ENCODE measurements around the gene NEDD9.
A peak's percentile ranks its signal among the peaks of the same experiment; 100 is the strongest.

NEDD9 gene

GRCh38 chr6:11224252-11224965 lies 8.1 kb downstream of the NEDD9 start:
- no peak overlapping the region for H3K4me3 ChIP-seq (replicated peaks in 1 of 2; ENCODE audit: low read depth in 2 of 2, low read length in 2 of 2)
- DNase-seq (ENCODE audit: low read depth in 2 of 2): peak in 1 of 2 donors; percentile 76
- no peak for TF ChIP-seq CTCF (IDR thresholded peaks at IDR 0.05; ENCODE audit: low read depth, low read length)

- TF ChIP-seq CTCF (IDR thresholded peaks at IDR 0.05; ENCODE audit: low read depth, low read length): no peak
- peak in 1 of 2 donors; percentile 52 for DNase-seq (ENCODE audit: low read depth in 2 of 2)
- H3K4me3 ChIP-seq (replicated peaks in 1 of 2; ENCODE audit: low read depth in 2 of 2, low read length in 2 of 2): no peak overlapping the region
Measured at GRCh38 chr6:11223286-11223864, 9.1 kb downstream of the NEDD9 start.

- peak in 1 of 2 donors; percentile 20 for DNase-seq (ENCODE audit: low read depth in 2 of 2)
- no peak for TF ChIP-seq CTCF (IDR thresholded peaks at IDR 0.05; ENCODE audit: low read depth, low read length)
- H3K4me3 ChIP-seq (replicated peaks in 1 of 2; ENCODE audit: low read depth in 2 of 2, low read length in 2 of 2): no peak overlapping the region
Measured at GRCh38 chr6:11222385-11223277, 9.8 kb downstream of the NEDD9 start.

- TF ChIP-seq CTCF (IDR thresholded peaks at IDR 0.05; ENCODE audit: low read depth, low read length): no peak
- H3K4me3 ChIP-seq (replicated peaks in 1 of 2; ENCODE audit: low read depth in 2 of 2, low read length in 2 of 2): no peak overlapping the region
- no peak for DNase-seq (ENCODE audit: low read depth in 2 of 2)
Measured at GRCh38 chr6:11221623-11222384, 10.7 kb downstream of the NEDD9 start.

- no peak for DNase-seq (ENCODE audit: low read depth in 2 of 2)
- H3K4me3 ChIP-seq (replicated peaks in 1 of 2; ENCODE audit: low read depth in 2 of 2, low read length in 2 of 2): no peak overlapping the region
- no peak for TF ChIP-seq CTCF (IDR thresholded peaks at IDR 0.05; ENCODE audit: low read depth, low read length)
Measured at GRCh38 chr6:11219400-11219834, 13.1 kb downstream of the NEDD9 start.
